Brain microvascular endothelial cell (primary cell): ENCODE measurements around the gene SLC9A3.

ENCODE experiments used
- DNase-seq: peaks from one replicate; pipeline ENCODE4 v3.0.0-alpha.2; 2020
- H3K27ac ChIP-seq: fragments of 250-450 bp; sonication (Bioruptor Pico); 2 replicates; pipeline ENCODE4 v1.5.1; 2020; ENCODE audit warnings: mild to moderate bottlenecking, moderate library complexity
- H3K27me3 ChIP-seq: fragments of 250-450 bp; sonication (Bioruptor Pico); replicated peaks from 2 replicates; pipeline ENCODE4 v1.5.1; 2020; ENCODE audit warnings: mild to moderate bottlenecking
- H3K36me3 ChIP-seq: fragments of 250-450 bp; sonication (Bioruptor Pico); replicated peaks from 2 replicates; pipeline ENCODE4 v1.5.1; 2020; ENCODE audit warnings: mild to moderate bottlenecking
- H3K4me3 ChIP-seq: 2 replicates; pipeline ENCODE4 v1.5.1; 2011; ENCODE audit warnings: low read depth, mild to moderate bottlenecking, control low read depth, low read length, moderate library complexity
- CTCF ChIP-seq: IDR thresholded peaks from 2 replicates; pipeline ENCODE4 v1.5.1; 2011; ENCODE audit warnings: low read depth, mild to moderate bottlenecking, moderate library complexity, low read length, control low read depth, inconsistent platforms; ENCODE audit errors: missing control alignments
- in situ Hi-C: cut with HindIII; loops from 2 replicates; pipeline ENCODE4 v1.10.0; 2017; ENCODE audit warnings: low sequenced_read_pairs, low pct_ligation_motif_present

SLC9A3 gene

GRCh38 chr5:538801-539468, 14.7 kb upstream of the SLC9A3 start:
- H3K36me3 ChIP-seq, result no peaks in the 10 kb centered on the region
- H3K4me3 ChIP-seq, result no peak overlapping the region
- DNase-seq, result no peak
- no peak for TF ChIP-seq CTCF
- no peak overlapping the region for H3K27ac ChIP-seq
- peaks cover 15% of the 10 kb centered on the region for H3K27me3 ChIP-seq
- in situ Hi-C loops, result no loop called here

GRCh38 chr5:538271-538771, 14.1 kb upstream of the SLC9A3 start:
- H3K27ac ChIP-seq, result no peak overlapping the region
- H3K36me3 ChIP-seq, result no peaks in the 10 kb centered on the region
- H3K4me3 ChIP-seq, result no peak overlapping the region
- no peak for DNase-seq
- H3K27me3 ChIP-seq, result peaks cover 19% of the 10 kb centered on the region
- in situ Hi-C loops, result no loop called here
- TF ChIP-seq CTCF, result no peak

DNA sequence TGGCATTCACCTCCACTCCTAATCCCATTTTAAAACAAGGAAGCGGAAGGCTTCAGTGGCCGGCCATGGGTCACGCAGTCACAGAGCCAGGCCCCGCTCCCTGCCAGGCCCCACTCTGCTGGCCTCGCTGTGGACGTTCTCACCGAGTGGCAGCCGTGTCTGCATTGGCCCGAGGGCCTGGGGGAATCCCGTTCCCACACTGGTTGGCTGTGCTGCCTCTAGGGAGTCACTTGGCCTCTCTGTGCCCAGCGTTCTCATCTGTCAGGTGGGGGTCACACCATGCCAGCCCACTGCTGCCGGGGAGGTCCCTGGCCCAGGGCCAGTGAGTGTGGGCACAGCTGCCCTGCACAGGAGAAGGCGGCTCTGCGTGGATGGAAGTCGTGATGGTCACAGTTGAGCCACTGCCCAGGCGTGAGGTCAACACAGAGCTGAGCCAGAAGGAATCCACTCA, 13.4 kb upstream of the SLC9A3 start:
- in situ Hi-C loops, result no loop called here
- no peak for TF ChIP-seq CTCF
- Histone ChIP-seq H3K27me3 (peaks cover 24% of the 10 kb centered on the region), H3K4me3 (no peak overlapping the region), H3K27ac (no peak overlapping the region), H3K36me3 (no peaks in the 10 kb centered on the region)
- no peak for DNase-seq

- Histone ChIP-seq H3K4me3 (no peak overlapping the region), H3K36me3 (no peaks in the 10 kb centered on the region), H3K27ac (no peak overlapping the region), H3K27me3 (peaks cover 28% of the 10 kb centered on the region)
- no peak for DNase-seq
- TF ChIP-seq CTCF, result no peak
- in situ Hi-C loops, result no loop called here
Observed at GRCh38 chr5:537098-537497, 12.8 kb upstream of the SLC9A3 start.

DNA sequence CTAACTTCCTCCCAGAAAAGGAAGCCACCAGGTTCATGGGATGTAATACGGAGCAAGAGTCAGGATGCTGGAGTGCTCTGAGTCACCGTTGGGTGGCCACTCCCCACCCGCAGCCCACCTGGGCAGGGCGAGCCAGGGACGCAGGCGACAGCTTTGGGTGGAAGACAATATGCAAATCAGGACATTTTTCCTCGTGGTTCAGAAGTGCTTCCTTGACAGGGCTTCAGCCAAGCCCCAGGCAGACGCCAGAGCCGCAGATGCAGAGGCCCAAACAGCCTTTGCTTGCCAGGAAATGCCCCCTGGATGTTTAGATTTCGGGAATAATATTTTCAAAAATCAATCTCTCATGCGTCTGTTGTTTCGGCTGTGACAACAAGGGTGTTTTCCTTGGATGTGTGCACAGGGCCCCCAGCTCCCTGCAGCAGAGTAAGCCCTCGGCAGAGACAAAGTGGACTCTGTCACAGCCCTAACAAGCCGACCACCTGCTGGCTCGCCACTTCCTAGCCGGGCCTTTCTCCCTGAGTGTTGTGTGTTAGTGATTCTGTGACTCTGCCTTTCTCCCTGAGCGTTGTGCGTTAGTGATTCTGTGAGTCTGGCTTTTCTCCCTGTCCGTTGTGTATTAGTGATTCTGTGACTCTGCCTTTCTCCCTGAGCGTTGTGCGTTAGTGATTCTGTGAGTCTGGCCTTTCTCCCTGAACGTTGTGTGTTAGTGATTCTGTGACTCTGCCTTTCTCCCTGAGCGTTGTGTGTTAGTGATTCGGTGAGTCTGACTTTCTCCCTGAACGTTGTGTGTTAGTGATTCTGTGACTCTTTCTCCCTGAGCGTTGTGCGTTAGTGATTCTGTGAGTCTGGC, 11.8 kb upstream of the SLC9A3 start:
- in situ Hi-C loops, result no loop called here
- H3K4me3 ChIP-seq, result no peak overlapping the region
- no peak for TF ChIP-seq CTCF
- no peak for DNase-seq
- no peak overlapping the region for H3K27ac ChIP-seq
- peaks cover 36% of the 10 kb centered on the region for H3K27me3 ChIP-seq
- H3K36me3 ChIP-seq, result no peaks in the 10 kb centered on the region
